Measurements from ENCODE around the gene ALDH5A1. TPM values are rescaled to one million over a fixed set of nuclear protein-coding genes. Genes with fewer than 3 reads are reported as not detected.
A peak's percentile ranks its signal among the peaks of the same experiment; 100 is the strongest.

Gene ALDH5A1
- polyA plus RNA-seq, 5 donors, result 9.2 to 13.8 (median 12.2) TPM

DNA sequence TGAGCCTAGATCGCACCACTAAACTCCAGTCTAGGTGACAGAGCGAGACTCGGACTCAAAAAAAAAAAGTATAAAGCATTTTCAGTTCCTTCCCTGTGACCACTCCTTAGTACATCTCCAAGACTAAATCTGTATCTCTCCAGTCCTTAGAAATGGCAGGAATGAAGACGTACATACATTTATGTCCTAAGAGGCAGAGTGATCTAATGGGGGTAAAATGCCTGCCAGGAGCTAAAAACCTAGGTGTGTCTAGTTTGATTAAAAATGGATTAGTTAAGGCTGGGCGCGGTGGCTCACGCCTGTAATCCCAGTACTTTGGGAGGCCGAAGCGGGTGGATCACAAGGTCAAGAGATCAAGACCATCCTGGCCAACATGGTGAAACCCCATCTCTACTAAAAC lies 70.4 kb downstream of the ALDH5A1 start:
- no peak for DNase-seq

DNA sequence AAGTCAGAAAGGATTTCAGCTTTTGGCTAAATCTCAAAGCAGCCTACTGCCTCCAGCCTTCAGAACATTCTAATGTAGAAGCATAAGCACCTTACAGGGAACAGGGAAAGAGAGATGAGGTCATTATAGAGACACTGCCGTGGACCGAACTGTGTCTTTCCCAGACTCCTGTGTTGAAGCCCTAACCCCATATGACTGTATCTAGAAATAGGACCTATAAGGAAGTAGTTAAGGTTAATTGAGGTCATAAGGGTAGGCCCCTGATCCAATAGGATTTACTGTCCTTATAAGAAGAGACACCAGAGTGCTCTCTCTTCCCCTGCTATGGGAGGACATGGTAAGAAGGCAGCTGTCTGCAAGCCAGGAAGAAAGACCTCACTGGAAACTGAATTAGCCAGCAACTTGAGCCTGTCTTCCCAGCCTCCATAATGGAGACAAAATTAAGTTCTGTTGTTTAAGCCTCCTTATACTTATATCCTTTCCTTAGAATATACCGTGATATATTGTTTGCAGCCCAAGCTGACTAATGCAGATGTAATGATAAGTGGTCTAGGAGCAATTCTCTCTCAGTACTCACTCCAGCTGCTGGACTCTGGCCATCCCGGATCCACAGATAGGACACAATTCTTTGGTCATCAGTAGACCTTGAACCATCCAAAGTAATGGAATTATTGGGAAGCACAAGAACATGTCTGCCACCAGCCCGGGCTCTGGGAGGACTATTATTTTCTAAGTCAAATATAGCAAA lies 71.4 kb downstream of the ALDH5A1 start:
- no peak for DNase-seq

DNA sequence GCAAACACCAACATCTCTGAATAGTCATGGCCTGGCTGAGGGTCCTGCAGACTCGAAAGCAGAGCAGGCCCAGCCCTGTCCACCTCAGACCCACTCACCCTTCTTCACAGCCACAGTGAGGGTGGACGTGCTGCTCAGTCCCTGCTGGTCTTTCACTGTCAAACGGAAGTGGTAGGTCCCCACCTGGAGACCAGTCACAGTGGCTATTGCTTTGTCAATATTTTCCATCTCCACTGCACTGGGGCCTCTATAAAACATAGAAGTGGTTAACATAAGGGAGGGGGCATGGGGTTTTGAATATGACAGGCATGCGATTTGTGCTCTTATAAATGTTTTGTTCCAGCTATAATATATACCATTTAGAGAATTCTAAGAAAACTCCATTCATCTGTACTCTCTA lies 73.9 kb downstream of the ALDH5A1 start:
- DNase-seq, result no peak

- no peak for DNase-seq
Measured at GRCh38 chr6:24569811-24570210, 75.0 kb downstream of the ALDH5A1 start.

GRCh38 chr6:24571361-24571760 lies 76.6 kb downstream of the ALDH5A1 start:
- DNase-seq, result no peak

- DNase-seq, result no peak
Measured at GRCh38 chr6:24574809-24575208, 80.0 kb downstream of the ALDH5A1 start.

- no peak for DNase-seq
Measured at GRCh38 chr6:24576447-24576846, 81.7 kb downstream of the ALDH5A1 start.

DNA sequence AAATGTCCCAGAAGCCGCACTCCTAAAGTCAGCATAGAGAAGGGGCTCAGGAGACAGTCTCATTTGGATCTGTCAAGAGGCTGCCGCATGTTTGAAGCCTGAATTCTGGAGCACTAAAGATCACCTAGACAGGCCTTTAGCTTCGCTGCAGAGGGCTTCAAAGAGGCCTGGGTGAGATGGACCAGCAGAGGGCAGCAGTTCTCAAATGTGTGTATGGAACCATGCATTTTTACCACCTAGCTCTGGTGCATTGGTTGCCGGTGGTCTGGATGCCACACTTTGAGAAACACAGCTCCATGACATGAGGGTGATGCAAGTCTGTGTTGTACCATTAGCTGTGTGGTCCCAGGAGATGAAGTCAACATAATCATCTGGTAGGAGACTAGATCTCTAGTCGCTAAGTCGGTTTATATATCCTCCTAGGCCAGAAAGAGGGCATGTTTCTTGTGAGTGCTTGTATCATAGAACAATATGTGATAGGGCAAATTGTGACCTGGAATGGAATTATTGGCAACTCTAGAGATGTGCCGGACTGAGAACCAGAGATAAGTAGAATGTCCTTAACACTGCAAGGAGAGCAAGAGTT lies 86.4 kb downstream of the ALDH5A1 start:
- peak; percentile 35 to 53 for DNase-seq

DNA sequence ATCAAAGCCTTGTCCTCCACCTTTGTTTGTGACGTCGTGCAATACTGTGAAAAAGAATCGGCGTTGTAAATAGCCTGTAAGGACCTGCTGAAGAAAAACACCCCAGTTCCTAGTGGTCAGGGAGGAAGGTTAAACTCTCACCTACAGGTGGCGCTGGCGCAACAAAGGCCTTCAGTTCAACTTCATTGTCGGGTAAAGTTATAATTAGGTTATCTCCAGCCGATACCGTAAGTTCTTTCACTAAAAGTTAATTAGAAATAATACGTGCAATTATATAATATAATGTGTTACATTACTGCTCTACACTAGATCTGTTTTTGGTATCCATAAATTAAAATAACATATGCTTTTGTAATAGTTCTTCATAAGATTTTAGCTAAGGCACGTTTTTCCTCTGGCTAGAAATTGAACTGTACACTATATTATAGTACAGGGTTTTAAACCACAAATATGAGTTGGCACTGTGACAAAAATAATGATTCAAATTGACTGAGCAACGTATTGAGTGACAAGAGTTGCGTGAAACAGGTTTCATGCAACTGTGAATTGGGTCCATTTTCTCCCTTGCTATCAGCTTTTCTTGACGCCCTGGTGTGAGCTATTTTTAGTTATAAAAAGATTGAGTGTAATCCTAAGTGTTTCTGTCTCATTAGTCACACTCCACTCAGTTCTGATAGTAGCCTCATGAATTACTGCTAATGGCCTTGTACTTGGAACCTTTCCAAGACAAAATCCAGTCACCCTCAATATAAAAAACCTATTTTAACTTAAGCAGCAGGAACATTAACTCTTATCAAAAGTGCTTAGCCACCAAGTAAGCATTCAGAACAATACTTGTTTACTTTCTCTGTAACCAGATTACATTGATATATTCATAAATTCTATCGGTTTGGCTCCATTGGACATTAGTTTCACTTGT lies 89.0 kb downstream of the ALDH5A1 start:
- DNase-seq, result peak; percentile 29 to 30

DNA sequence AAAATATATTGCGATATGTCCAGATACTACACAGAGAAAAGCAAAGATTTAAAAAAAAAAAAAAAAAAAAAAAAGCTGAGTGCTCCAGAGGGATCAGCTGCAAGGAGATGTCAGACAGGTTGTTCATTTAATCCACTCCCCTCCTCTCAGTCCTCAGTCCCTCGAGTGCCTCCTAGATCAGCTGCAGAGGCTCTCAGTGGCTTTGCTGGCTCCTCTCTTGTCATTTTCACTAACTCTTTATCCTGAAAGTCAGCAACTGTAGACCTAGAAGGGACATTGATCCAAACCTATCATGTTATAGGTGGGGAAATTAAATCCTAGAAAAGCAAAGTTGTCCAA lies 89.6 kb downstream of the ALDH5A1 start:
- DNase-seq, result no peak

Other genes starting within 250 kb of the ALDH5A1 start
- 10 to 100 TPM in 4 of 5 donors, 1 to 10 TPM in 1; 8.3 to 16.6 (median 12.2) TPM for gene DCDC2, start 136.9 kb upstream of the ALDH5A1 start, polyA plus RNA-seq (ENCODE audit: insufficient read depth in 1 of 5, insufficient read length in 5 of 5, low replicate concordance in 1 of 5)
- gene MRS2, start 92.0 kb upstream of the ALDH5A1 start, polyA plus RNA-seq (ENCODE audit: insufficient read depth in 1 of 5, insufficient read length in 5 of 5, low replicate concordance in 1 of 5), result 10 to 100 TPM; 26.0 to 33.1 (median 30.8) TPM
- gene GPLD1, start 5.4 kb upstream of the ALDH5A1 start, polyA plus RNA-seq (ENCODE audit: insufficient read depth in 1 of 5, insufficient read length in 5 of 5, low replicate concordance in 1 of 5), result 1 to 10 TPM; 2.2 to 3.1 (median 2.9) TPM
- under 1 TPM; 0.27 to 0.61 (median 0.49) TPM for gene KIAA0319, start 151.2 kb downstream of the ALDH5A1 start, polyA plus RNA-seq (ENCODE audit: insufficient read depth in 1 of 5, insufficient read length in 5 of 5, low replicate concordance in 1 of 5)
- 10 to 100 TPM; 39.7 to 63.3 (median 52.3) TPM for gene TDP2, start 171.9 kb downstream of the ALDH5A1 start, polyA plus RNA-seq (ENCODE audit: insufficient read depth in 1 of 5, insufficient read length in 5 of 5, low replicate concordance in 1 of 5)
- gene ACOT13, start 172.1 kb downstream of the ALDH5A1 start, polyA plus RNA-seq (ENCODE audit: insufficient read depth in 1 of 5, insufficient read length in 5 of 5, low replicate concordance in 1 of 5), result 10 to 100 TPM; 23.3 to 30.5 (median 25.5) TPM
- 100 to 1,000 TPM; 106 to 135 (median 129) TPM for gene C6orf62, start 224.2 kb downstream of the ALDH5A1 start, polyA plus RNA-seq (ENCODE audit: insufficient read depth in 1 of 5, insufficient read length in 5 of 5, low replicate concordance in 1 of 5)